NCI-H1930 (cell line): ENCODE results near the gene ADARB2.

Experiments used
- DNase-seq, 2 experiments: peaks; one replicate each; lab custom pipeline; 2025; lab: John Stamatoyannopoulos, UW

The ADARB2 gene

DNA sequence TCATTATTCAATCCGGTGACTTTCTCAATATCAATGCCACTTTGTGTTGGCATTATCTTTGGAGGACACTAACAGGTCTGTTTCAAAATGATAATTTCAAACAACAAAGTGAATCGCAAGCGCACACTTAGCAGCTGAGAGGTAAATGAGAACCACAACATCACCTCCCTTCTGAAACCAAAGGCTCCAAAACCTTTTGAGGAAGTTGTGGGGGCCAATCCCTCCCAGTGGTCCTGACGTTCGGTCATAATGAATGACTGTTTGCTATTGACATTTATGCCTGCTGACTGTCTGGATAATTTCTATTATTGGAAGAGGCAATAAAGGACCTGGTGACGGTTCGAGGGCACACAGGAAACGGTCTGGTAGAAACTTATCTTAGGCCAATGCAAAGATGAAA, 1.8 kb downstream of the ADARB2 start:
- no peak for DNase-seq

DNA sequence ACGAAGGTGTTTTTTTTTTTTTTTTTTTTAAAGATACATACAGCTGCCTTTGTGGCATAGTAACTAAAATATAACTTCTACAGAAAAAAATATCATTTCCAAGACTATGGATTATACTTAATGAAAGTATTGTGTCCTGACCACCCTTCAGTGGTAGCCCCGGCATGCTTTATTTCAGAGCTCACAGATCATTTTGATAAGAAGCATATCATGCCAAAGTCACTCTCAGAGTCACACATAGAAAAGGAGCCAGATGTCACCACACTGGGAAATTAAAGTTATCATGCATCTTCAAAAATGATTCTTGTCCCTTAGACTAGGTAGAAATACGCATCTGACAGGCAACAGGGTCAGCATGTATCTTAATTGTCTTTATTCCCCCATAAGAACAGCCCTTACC, 3.0 kb downstream of the ADARB2 start:
- no peak for DNase-seq

DNA sequence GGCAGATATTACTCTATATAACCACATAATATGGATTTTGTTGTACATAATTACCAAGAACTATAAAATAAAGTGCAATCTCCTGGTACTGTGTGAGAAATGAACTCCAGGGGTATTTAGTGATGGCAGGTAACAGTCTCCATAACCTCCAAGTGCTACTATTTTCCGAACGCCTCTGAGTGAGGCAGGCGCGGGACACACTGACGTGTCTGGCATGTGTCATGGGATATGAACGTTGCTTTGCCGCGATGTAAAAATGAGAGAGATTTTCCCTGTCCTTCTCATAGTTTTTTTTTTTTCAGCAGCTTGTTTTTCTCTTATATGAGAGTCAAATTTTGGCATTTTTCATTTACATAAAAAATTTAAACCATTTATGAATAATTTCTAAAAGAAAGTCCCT, 3.6 kb downstream of the ADARB2 start:
- no peak for DNase-seq

DNA sequence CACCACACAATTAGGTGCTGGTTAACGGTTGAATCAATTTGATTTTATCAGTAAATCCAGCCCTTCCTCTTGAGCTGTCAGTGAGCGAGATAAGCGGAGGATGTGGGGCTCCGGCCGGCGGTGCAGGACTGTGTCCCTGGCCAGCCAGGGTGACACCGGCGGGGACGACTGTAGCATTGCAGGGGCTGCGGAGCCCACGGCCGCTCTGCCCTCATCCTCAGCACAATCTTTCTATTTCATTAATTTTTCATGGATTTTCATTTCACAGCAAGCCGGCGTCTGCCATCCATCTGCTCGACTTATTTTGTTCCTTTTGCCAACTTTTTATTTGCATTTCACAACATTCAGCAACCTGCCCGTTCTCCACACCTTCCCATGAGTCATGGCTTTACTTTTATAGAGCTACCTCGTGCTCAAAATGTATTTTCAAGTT, 4.7 kb downstream of the ADARB2 start:
- DNase-seq = no peak

DNA sequence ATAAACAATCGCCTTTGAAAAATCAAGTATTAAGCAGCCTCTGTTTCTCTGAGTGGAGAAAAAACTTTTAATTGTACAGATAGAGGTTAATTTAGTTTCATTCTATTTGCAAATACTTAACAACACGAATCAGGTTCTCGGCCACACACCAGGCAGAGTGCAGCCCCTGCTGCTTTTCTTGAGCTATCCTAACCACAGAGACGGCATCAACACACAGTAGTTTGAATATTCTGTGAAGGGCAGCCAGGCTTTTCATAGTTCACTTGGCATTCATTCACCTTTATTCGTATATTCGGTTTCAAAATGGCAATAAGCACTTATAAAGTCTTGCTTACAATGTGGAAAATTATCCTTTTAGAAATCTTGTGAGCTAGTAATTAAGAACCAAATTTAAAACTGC, 5.7 kb downstream of the ADARB2 start:
- DNase-seq = no peak

DNA sequence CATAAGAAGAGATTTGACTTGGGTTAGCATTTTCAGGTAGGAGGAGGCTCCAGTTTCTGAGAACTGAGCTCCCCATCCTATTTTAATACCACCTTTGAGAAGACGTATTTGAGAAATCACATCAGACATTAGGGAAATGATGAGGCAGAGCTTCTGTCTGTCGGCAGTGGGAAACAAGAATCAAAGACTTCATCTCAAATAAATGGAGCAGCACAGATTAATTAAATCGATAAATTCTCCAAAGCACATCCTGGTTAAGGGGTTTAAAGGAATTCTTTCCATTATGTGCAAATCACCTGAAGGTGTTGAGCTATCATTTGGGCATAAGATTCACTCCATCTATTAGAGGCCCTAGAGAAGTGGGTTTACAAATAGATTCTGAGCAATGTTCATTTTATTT, 7.6 kb downstream of the ADARB2 start:
- DNase-seq = no peak

DNA sequence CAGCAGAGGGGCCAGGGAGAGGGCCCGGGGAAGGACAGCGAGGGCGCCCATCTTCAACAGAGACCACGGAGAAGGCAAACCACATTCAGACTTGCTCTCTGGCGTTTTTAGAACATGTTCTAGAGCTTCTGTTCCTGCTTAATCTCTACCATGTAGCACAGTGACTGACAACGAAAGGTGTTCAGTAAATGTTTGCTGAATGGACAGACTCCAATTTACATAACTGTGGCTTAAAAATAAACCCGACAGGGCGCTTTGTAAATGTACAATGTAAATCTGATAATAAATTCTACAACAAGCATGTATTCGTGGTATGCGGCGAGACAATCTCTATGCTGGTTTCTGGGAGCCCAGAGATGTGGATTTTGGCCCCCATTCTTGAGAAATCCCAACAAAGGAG, 10.5 kb downstream of the ADARB2 start:
- no peak for DNase-seq

DNA sequence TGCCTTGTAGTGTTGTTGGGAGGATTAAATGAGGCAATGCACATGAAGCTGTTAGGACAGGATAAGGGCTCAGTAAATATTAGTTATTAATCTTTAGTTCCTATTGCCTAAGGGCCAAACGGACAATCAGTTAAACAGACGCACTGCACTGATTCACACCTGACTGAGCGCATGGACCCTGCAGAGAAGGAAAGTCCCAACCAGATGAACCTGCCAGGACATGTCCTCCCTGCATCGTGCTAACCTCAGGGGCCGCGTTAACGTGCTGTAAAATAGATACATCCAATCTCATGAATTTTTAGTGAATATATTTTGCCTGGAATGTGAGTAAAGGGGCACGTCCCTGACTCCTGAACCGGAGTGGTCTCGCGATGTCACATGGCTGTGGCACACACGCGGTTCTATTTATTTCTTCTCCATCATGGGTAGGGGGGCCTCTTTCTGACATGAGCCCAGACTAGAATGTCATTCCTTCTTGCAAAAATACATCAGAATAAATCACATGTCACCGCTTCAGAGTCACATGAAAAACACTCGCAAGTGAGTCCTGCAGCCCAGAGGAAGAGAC, 12.3 kb downstream of the ADARB2 start:
- no peak for DNase-seq

DNA sequence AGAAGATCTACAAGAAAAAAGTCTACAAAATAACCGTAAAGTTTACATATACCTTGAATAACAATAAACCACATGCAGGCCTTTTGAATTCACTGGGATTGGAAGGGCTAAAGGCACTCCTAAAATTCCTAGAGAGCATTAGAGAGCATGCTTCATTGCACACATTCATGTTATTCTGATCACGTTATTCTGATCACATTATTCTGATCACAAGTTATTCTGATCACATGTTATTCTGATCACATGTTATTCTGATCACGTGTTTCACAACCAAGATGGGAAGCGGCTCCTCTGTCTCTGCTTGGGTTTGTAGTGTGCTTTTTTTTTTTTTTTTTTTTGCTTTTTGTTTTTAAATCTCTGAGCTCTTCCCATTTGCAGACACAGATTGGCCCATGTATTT, 20.5 kb downstream of the ADARB2 start:
- no peak for DNase-seq

DNA sequence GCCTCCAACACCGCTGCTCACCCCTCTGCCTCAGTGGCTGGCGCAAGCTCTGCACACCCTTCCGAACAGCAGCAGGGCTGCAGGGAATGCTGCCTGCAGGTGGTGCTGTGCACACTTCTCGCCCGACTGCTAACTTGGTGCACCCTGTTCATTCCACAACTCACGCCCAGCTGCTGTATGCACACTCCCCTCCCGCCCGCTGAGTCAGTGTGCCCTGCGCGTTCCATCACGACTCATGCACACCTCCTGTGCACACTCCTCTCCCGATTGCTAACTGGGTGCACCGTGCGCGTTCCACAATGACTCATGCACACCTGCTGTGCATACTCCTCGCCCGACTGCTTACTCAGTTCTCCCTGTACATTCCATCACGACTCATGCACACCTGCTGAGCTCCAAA, 21.5 kb downstream of the ADARB2 start:
- no peak for DNase-seq

DNA sequence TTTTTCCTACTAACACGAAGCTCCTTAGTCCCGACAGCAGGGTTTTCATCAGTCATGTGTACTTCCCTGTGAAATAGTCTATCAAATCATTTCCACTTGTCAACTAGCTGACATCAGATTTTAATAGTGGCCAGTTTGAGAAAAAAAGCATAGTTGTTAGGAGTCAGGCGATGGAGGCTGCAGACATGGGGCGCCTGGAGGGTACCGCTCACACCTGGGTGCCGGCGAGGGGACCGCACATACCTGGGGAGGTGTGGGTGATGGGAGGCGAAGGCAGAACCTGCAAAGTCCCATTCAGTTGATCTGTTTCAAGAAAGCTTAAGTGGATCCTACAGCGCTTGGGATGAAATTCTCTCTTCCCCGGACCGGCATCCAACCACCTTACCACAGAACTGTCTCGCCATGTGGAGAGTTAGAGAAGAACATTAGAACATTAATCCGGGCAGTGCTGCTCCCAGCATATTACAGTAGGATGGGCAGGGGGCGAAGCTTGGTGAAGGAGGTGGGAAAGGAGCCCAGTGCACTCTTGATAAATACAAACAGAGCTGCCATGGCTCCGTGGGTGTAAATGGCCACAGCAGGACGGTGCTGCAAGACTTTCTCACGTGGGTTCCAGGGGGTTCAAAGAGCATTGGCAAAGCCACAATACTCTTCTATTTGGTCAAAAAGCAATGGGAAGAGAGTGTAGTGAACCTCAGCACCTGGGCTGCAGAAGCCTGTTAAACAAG, 24.2 kb downstream of the ADARB2 start:
- no peak for DNase-seq

DNA sequence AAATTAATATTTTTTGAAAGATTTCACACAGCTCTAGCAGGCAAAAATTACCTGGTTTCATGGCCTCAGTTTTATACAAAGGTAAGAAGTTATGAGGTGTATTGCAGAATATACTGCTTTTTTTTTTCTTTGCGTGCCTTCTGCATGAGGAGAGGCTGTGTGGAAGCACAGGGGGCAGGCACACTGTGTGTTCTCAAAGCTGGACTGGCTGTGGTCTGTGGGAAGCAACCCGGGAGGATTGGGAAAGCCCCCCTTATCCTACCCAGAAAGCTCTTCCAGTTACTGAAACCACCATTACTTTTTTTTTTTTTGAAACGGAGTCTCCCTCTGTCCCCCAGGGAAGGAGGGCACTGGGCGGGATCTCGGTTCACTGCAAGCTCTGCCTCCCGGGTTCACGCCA, 25.0 kb downstream of the ADARB2 start:
- no peak for DNase-seq

DNA sequence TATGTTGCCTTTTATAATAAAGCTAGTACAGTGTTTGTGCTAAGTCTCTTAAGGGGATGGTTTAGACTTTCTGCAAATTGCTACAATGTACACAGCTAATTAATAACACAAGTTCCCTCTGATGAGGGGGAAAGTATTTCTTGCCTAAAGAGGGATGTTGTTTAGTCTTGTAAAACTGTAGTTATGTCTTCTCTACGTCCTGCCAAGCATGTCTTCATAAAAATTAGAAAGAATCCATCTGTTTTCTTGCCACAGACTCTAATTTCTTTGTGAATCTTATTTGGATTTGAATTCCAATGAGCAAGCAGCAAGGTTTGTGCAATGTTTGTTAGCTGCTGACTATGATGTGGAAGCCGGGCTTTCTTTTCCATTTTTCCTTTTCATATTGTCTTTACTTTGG, 28.2 kb downstream of the ADARB2 start:
- DNase-seq = no peak

DNA sequence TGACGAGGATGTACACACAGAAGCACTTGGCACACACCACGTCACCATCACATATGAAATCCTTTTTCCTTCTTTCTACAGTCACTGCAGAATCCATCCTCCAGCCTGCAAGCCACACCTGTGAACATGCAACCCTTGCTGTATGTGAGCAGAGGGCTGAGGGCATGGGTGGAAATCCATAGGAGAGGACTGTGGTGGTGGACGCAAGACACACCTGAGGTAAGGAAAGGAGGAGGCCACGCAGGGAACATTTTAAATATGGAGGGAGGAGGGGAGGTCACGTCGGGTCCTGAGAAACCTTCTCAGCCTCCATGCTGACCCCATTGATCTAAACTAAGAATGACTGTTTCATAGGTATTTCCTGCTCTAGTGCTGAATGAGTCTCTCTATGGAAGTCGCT, 28.6 kb downstream of the ADARB2 start:
- no peak for DNase-seq

DNA sequence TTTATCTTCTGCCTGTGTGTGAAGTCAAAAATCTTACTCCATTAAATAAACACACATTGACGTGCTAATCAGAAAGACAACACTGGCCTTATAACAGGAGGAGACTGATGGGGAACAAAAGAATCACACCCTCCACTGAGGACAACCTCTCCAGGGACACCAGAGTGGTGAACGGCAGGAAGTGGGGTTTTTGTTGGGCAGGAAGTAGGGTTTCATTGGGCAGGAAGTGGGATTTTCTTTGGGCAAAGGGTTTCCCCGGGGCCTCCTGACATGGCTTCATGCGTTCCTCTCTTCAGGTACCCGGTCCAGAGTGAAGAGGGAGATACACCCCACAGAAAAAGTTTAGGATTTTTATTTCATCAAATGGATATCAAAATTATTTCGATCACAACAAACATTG, 30.6 kb downstream of the ADARB2 start:
- DNase-seq = no peak

DNA sequence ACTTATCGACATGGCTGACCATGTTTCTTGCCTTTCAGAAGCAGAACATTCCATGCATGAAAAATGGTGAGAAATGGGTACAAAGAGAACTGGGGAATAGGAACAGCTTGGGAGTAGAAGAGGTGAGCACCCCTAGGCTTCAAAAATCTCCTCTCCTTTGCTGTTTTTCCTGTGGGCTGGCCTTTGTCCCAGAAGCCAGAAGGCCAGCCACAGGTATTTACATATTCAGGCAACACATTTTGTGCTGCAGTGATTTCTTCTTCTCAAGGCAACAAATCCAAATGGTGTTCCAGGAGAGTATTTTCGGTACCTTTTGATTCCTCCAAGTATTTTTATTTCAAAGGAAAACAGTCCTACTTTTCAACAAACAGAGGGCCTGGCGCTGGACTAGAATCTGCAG, 31.1 kb downstream of the ADARB2 start:
- DNase-seq = no peak

DNA sequence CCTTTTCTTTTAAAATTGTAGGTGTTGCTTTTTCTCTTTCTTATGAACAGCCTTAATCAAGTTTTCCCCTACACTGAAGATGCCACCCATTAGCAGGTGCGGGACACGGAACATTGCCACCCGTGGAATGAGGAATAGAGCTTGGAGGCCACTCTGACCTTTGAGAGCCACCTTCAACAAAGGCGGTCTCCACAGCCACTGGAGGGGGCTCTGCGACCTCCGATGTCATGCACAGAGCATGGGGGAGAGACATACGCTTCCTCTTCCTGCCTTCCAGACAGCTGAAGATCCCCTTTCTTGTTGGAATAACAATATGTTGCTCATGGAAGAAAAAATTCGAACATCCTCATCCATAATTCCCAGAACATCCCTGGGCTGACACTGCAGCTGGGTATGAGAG, 39.1 kb downstream of the ADARB2 start:
- no peak for DNase-seq

DNA sequence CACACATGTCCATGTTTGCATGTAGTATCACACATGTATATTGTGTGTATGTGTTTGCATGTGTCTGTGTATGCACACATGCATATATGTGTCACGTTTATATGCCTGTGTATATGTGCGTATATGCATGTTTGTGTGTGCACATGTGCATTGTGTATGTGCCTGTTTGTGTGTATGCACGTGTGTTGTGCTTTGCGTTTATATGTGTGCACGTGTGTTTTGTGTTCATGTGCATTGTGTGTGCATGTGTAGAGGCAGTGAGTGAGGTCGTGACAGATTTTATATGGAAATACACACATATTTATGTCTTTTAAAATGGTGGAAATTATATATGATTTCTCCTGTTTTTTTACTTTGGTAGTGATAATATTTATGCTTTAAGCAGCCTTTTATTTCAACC, 41.2 kb downstream of the ADARB2 start:
- no peak for DNase-seq

DNA sequence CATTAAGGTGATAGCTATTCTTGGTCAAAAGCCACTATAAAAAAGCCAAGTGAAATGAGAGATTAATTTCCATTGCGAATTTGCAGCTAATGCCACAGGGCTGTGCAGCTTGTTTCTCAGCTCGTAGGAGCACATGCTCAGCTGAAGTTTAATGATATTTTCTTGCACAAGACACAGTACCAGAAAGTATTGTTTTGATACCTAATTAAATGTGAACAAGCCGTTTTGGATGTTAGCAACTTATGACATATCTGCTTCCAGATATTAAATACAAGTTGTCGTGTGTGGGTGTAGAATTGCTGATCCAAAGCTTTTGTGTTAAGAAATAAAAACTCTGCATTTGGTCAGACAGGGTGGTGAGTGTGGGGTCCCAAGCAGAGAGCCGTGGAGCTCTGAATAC, 47.2 kb downstream of the ADARB2 start:
- DNase-seq = no peak

DNA sequence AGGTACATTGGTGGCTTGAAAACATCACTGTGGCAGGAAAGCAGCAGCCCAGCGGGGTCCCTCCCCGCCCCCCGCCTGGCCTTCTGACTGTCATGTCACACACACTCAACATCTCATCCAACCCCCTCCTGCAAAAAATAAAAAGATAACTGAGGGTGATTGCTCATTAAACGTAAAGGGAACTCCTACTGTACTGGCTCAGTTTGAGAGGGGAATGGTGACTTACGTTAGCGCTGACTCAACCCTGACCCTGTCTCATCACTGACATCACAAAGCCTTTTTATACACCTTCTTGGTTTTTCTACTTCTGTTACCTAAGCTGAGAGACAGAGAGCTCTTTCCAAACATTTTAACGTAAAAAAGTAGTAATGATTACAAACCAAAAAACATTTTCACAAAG, 48.8 kb downstream of the ADARB2 start:
- no peak for DNase-seq

DNA sequence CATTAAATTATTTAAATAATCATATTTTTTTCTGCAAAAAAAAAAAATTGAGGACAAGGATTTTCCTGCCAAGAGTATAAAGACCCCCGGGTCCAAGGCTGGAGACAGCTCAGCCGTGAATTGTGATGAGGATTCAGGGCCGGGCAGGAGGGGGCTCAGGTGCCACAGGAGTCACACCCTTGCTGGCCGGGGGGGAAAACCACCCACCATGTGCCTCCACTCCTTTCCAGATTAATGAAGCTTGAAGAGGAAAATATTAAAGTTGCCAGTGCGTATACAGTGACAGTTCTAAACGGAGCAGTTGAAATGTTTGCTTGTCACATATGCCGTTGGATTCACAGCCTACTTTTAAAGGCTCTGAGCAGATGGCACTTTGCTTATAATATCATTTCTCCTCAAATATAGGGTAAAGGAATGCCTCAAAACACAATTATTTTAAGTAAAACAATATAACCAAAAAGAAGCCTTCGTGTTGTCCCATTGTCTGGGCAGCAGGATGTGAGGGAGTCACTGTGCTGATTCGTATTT, 49.6 kb downstream of the ADARB2 start:
- no peak for DNase-seq

DNA sequence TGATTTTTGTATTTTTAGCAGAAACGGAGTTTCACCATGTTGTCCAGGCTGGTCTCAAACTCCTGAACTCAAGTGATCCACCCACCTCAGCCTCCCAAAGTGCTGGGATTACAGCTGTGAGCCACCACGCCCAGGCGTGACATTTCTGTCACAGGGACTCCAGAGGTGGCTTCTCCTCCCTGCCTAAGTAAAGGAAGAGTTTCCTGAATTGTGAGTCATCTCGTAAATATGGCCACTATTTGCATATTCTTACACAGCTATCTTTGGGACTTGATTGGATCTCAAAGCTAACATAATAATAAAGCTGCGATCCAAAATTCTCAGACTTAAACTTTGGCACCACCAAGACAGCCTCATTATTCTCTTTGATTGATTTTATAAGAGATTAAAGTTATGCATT, 50.1 kb downstream of the ADARB2 start:
- DNase-seq = no peak

DNA sequence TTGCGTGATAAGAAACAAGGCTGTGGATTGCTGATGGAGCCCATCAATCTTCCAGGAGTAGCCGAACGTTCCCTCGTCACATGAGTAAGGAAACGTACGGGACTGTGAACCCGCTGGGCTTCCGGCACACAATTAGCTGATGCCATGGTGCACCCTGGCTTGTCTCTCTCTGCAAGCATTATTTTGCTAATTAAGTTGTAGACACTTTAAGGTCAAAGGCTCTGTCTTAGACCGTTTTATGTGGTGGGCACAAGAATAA, 50.9 kb downstream of the ADARB2 start:
- no peak for DNase-seq
